HepG2 (cell line): ENCODE results near the gene PRSS33. TPM values are rescaled to one million over a fixed set of nuclear protein-coding genes. Genes with fewer than 3 reads are reported as not detected.
A peak's percentile ranks its signal among the peaks of the same experiment; 100 is the strongest.

Source experiments
- FOXA3 ChIP-seq: IDR thresholded peaks from 2 replicates; pipeline ENCODE4 v1.6.1; 2016; ENCODE audit warnings: missing genetic modification reagents, missing compliant biosample characterization
- GMEB1 ChIP-seq: sonication (generic); formaldehyde crosslinking; IDR thresholded peaks from 2 replicates; pipeline ENCODE4 v1.5.1; 2020; ENCODE audit warnings: missing genetic modification reagents, mild to moderate bottlenecking, borderline replicate concordance
- POGK ChIP-seq: sonication (generic); formaldehyde crosslinking; conservative IDR thresholded peaks from 2 replicates; pipeline ENCODE4 v1.8.0; 2022; ENCODE audit warnings: mild to moderate bottlenecking, moderate library complexity, missing genetic modification reagents
- PREB ChIP-seq: sonication (generic); formaldehyde crosslinking; IDR thresholded peaks from 2 replicates; pipeline ENCODE4 v1.4.0; 2020; ENCODE audit warnings: missing genetic modification reagents
- RFX1 ChIP-seq: fragments of 450-650 bp; IDR thresholded peaks from 2 replicates; pipeline ENCODE4 v1.6.1; 2017
- SOX6 ChIP-seq, 2 experiments: fragments of 450-650 bp in 1 of 2; sonication (generic) in 1 of 2; formaldehyde crosslinking in 1 of 2; IDR thresholded peaks; 2 replicates each; pipeline versions ENCODE4 v1.4.0 to v1.6.1; 2017 to 2020; ENCODE audit warnings: antibody characterized with exemption in 1 of 2, mild to moderate bottlenecking in 1 of 2, missing genetic modification reagents in 1 of 2
- THRA ChIP-seq: sonication (generic); formaldehyde crosslinking; IDR thresholded peaks from 2 replicates; pipeline ENCODE4 v1.4.0; 2020; ENCODE audit warnings: missing genetic modification reagents, borderline replicate concordance
- XRCC5 ChIP-seq: fragments of 200-400 bp; formaldehyde crosslinking; optimal IDR thresholded peaks from 2 replicates; pipeline ENCODE3; 2017; ENCODE audit warnings: mild to moderate bottlenecking, low read length
- ZNF281 ChIP-seq: sonication (generic); formaldehyde crosslinking; IDR thresholded peaks from 2 replicates; pipeline ENCODE4 v1.4.0; 2020; ENCODE audit warnings: missing genetic modification reagents, borderline replicate concordance
- ZNF383 ChIP-seq: sonication (generic); formaldehyde crosslinking; IDR thresholded peaks from 2 replicates; pipeline ENCODE4 v1.4.0; 2020; ENCODE audit warnings: missing genetic modification reagents, mild to moderate bottlenecking, borderline replicate concordance
- ZNF564 ChIP-seq: sonication (generic); formaldehyde crosslinking; IDR thresholded peaks from 2 replicates; pipeline ENCODE4 v1.8.1; 2023; ENCODE audit warnings: mild to moderate bottlenecking, missing genetic modification reagents
- ZNF7 ChIP-seq: IDR thresholded peaks from 2 replicates; pipeline ENCODE4 v1.6.1; 2016; ENCODE audit warnings: missing biosample characterization, missing genetic modification reagents
- ZNF737 ChIP-seq: sonication (generic); formaldehyde crosslinking; IDR thresholded peaks from 2 replicates; pipeline ENCODE4 v1.5.0; 2020; ENCODE audit warnings: missing genetic modification reagents, mild to moderate bottlenecking, borderline replicate concordance
- ZSCAN22 ChIP-seq: sonication (generic); formaldehyde crosslinking; IDR thresholded peaks from 2 replicates; pipeline ENCODE4 v1.4.0; 2020; ENCODE audit warnings: mild to moderate bottlenecking, missing genetic modification reagents
- polyA plus RNA-seq, 8 experiments: library from polyadenylated mRNA; depleted of rRNA in 3 of 8; stranded (reverse) in 7 of 8; unstranded in 1 of 8; fragments of >200 nt; fragmentation: Illumina TruSeq in 4 of 8; extraction: Trizol in 4 of 8; gene quantifications; 2 replicates each; pipeline versions ENCODE4 v1.2.1 to v1.2.3, GENCODE V29; 2011 to 2016; ENCODE audit warnings: low read depth in 4 of 8, missing spikeins in 1 of 8, mixed read lengths in 1 of 8; ENCODE audit not compliant: insufficient read depth in 1 of 8
- total RNA-seq, 5 experiments: library from RNA; depleted of rRNA; stranded (reverse); fragments of >200 nt; fragmentation: Illumina TruSeq; extraction: Trizol; gene quantifications; 2 replicates each; pipeline ENCODE4 v1.2.3, GENCODE V29; 2016; ENCODE audit warnings: low read depth in 1 of 5

PRSS33 gene
- total and polyA plus RNA-seq, 2 of the 13 experiments (the other 11 are each of a cell fraction or from before 2014, with no cell fraction given): not detected

GRCh38 chr16:2751577-2752034, 35.8 kb downstream of the PRSS33 start (continued):
- TF ChIP-seq POGK (no peak), ZNF7 (CRISPR knock-in tag) (no peak), RFX1 (no peak), XRCC5 (no peak), ZSCAN22 (CRISPR knock-in tag) (no peak), GMEB1 (CRISPR knock-in tag) (no peak), ZNF383 (CRISPR knock-in tag) (no peak), ZNF564 (CRISPR knock-in tag) (no peak), THRA (0 out of 2 replicates have a peak, but pooled peaks have one; percentile 7), PREB (CRISPR knock-in tag) (no peak), FOXA3 (CRISPR knock-in tag) (no peak; the same call in 1 of the 2 replicates), SOX6 (IDR thresholded peaks at IDR 0.05) (no peak), SOX6 (CRISPR knock-in tag; IDR thresholded peaks at IDR 0.05) (no peak), ZNF281 (CRISPR knock-in tag) (no peak), ZNF737 (CRISPR knock-in tag) (no peak)
